A549 (cell line): ENCODE results near the gene BANP. TPM values are rescaled to one million over a fixed set of nuclear protein-coding genes. Genes with fewer than 3 reads are reported as not detected.

Experiments
- ATAC-seq, 2 experiments: fragments of 200-7000 bp in 1 of 2; fragments of >200 bp in 1 of 2; cut with Nextera tagmentation in 1 of 2; cut with Tn5 transposase in 1 of 2; 3 replicates each; pipeline versions ENCODE4 v1.8.0 to v1.9.1; 2018 to 2020; ENCODE audit warnings: mild to moderate bottlenecking in 1 of 2, moderate library complexity in 1 of 2
- CTCF ChIA-PET: fragments of 300-600 bp; sonication (Branson Sonifier 250); formaldehyde crosslinking; extraction: SDS; loops from one replicate; lab custom pipeline; 2021; ENCODE audit warnings: antibody characterized with exemption, inconsistent platforms; lab: Yijun Ruan, JAX
- POLR2A ChIA-PET: fragments of 350-600 bp; formaldehyde crosslinking; extraction: SDS; loops from one replicate; lab custom pipeline; 2021; ENCODE audit warnings: antibody characterized with exemption, inconsistent platforms; lab: Yijun Ruan, JAX
- DNase-seq, 2 experiments: peaks; one replicate each; pipeline versions ENCODE4 v3.0.0 to v3.0.0-alpha.2; 2011 to 2016; ENCODE audit warnings: low read depth in 1 of 2, low spot score in 1 of 2
- FAIRE-seq: peaks from 2 replicates; lab custom pipeline; 2011; peaks lifted over from hg19 to GRCh38; lab: Jason Lieb, UNC
- H3K27ac ChIP-seq, 2 experiments: fragments of >200 bp; sonication (Bioruptor Twin); formaldehyde crosslinking; 3 replicates each; pipeline ENCODE4 v1.5.1; 2016 to 2017
- H3K4me1 ChIP-seq: fragments of >200 bp; sonication (Bioruptor Twin); formaldehyde crosslinking; 3 replicates; pipeline ENCODE4 v1.6.1; 2016
- H3K4me2 ChIP-seq: fragments of >200 bp; sonication (Bioruptor Twin); formaldehyde crosslinking; 3 replicates; pipeline ENCODE4 v1.6.1; 2016
- H3K4me3 ChIP-seq: fragments of >200 bp; sonication (Bioruptor Twin); formaldehyde crosslinking; 3 replicates; pipeline ENCODE4 v1.5.1; 2016
- H3K9me3 ChIP-seq: fragments of >200 bp; sonication (Bioruptor Twin); formaldehyde crosslinking; 3 replicates; pipeline ENCODE4 v1.6.1; 2016
- BHLHE40 ChIP-seq: IDR thresholded peaks from 2 replicates; pipeline ENCODE4 v1.6.1; 2012; ENCODE audit warnings: low read depth, low read length, inconsistent platforms
- CBX2 ChIP-seq: fragments of 200-600 bp; sonication (generic); IDR thresholded peaks from 2 replicates; pipeline ENCODE4 v1.6.1; 2016; ENCODE audit warnings: low read depth, mild to moderate bottlenecking, borderline replicate concordance
- CBX8 ChIP-seq: fragments of 200-600 bp; sonication (generic); IDR thresholded peaks from 2 replicates; pipeline ENCODE4 v1.6.1; 2016
- CHD4 ChIP-seq: fragments of 200-600 bp; sonication (generic); IDR thresholded peaks from 2 replicates; pipeline ENCODE4 v1.6.1; 2016; ENCODE audit warnings: antibody characterized with exemption, mild to moderate bottlenecking, borderline replicate concordance
- EHF ChIP-seq: fragments of 250-450 bp; sonication (Bioruptor Pico); IDR thresholded peaks from 2 replicates; pipeline ENCODE4 v1.5.0; 2020; ENCODE audit warnings: mild to moderate bottlenecking
- EP300 ChIP-seq, 2 experiments: fragments of >200 bp; sonication (Bioruptor Twin); formaldehyde crosslinking; IDR thresholded peaks; 2 replicates in 1 of 2; 3 replicates in 1 of 2; pipeline ENCODE4 v1.6.1; 2016 to 2017
- FOSL2 ChIP-seq, 2 experiments: fragments of 450-650 bp in 1 of 2; fragments of >200 bp in 1 of 2; sonication (Bioruptor Twin) in 1 of 2; formaldehyde crosslinking; IDR thresholded peaks; 2 replicates each; pipeline versions ENCODE4 v1.5.0 to v1.6.1; 2016 to 2020; ENCODE audit warnings: mild to moderate bottlenecking in 1 of 2, moderate library complexity in 1 of 2
- HEYL ChIP-seq: fragments of 250-450 bp; sonication (Bioruptor Pico); IDR thresholded peaks from 2 replicates; pipeline ENCODE4 v1.8.0; 2021; ENCODE audit warnings: mild to moderate bottlenecking, moderate library complexity
- HOXA7 ChIP-seq: fragments of 250-450 bp; sonication (Bioruptor Pico); IDR thresholded peaks from 2 replicates; pipeline ENCODE4 v1.5.0; 2020; ENCODE audit warnings: mild to moderate bottlenecking, moderate library complexity
- HOXB13 ChIP-seq: fragments of 250-450 bp; sonication (Bioruptor Pico); IDR thresholded peaks from 2 replicates; pipeline ENCODE4 v1.5.0; 2020; ENCODE audit warnings: low read depth, mild to moderate bottlenecking, moderate library complexity
- JUNB ChIP-seq: fragments of >200 bp; sonication (Bioruptor Twin); formaldehyde crosslinking; IDR thresholded peaks from 2 replicates; pipeline ENCODE4 v1.6.1; 2016
- KDM1A ChIP-seq: fragments of 200-600 bp; sonication (generic); IDR thresholded peaks from 2 replicates; pipeline ENCODE4 v1.6.1; 2016; ENCODE audit warnings: low read depth, mild to moderate bottlenecking
- MYC ChIP-seq: IDR thresholded peaks from 2 replicates; pipeline ENCODE4 v1.6.1; 2012; ENCODE audit warnings: mild to moderate bottlenecking, inconsistent platforms, low read length, improper control_type of control experiment, borderline replicate concordance
- NPAS2 ChIP-seq: fragments of 250-450 bp; sonication (Bioruptor Pico); IDR thresholded peaks from 2 replicates; pipeline ENCODE4 v1.8.0; 2022; ENCODE audit warnings: mild to moderate bottlenecking, moderate library complexity, borderline replicate concordance
- NR3C1 ChIP-seq: fragments of >200 bp; sonication (Bioruptor Twin); formaldehyde crosslinking; IDR thresholded peaks from 3 replicates; pipeline ENCODE4 v1.6.1; 2017
- RAD21 ChIP-seq, 2 experiments: fragments of >200 bp in 1 of 2; sonication (Bioruptor Twin) in 1 of 2; formaldehyde crosslinking in 1 of 2; IDR thresholded peaks in 1 of 2; conservative IDR thresholded peaks in 1 of 2; 2 replicates in 1 of 2; 3 replicates in 1 of 2; pipeline ENCODE4 v1.6.1; 2012 to 2018; ENCODE audit warnings: inconsistent platforms in 1 of 2
- RARB ChIP-seq: fragments of 250-450 bp; sonication (Bioruptor Pico); IDR thresholded peaks from 2 replicates; pipeline ENCODE4 v1.8.0; 2021; ENCODE audit warnings: mild to moderate bottlenecking, moderate library complexity
- RCOR1 ChIP-seq: fragments of 150-350 bp; IDR thresholded peaks from 2 replicates; pipeline ENCODE4 v1.6.1; 2014; ENCODE audit warnings: antibody characterized with exemption, low read length, low read depth
- RFX5 ChIP-seq: fragments of 450-650 bp; IDR thresholded peaks from 2 replicates; pipeline ENCODE4 v1.7.1; 2014; ENCODE audit warnings: antibody characterized with exemption, mild to moderate bottlenecking, moderate library complexity
- SMC3 ChIP-seq: fragments of >200 bp; sonication (Bioruptor Twin); formaldehyde crosslinking; IDR thresholded peaks from 3 replicates; pipeline ENCODE4 v1.6.1; 2018; ENCODE audit warnings: inconsistent platforms
- SREBF2 ChIP-seq: fragments of 450-650 bp; IDR thresholded peaks from 2 replicates; pipeline ENCODE4 v1.6.1; 2014; ENCODE audit warnings: mild to moderate bottlenecking, moderate library complexity
- ZC3H11A ChIP-seq: fragments of 450-650 bp; IDR thresholded peaks from 2 replicates; pipeline ENCODE4 v1.6.1; 2014; ENCODE audit warnings: antibody characterized with exemption, mild to moderate bottlenecking
- ZNF302 ChIP-seq: fragments of 250-450 bp; sonication (Bioruptor Pico); IDR thresholded peaks from 2 replicates; pipeline ENCODE4 v1.9.0; 2021; ENCODE audit warnings: inconsistent platforms, mild to moderate bottlenecking, moderate library complexity
- WGBS: methylation state at CpG from one replicate; pipeline ENCODE4 v1.1.6; 2017; ENCODE audit errors: missing lambda C conversion rate; 5-methylcytosine and 5-hydroxymethylcytosine counted together
- polyA plus RNA-seq, 4 experiments: library from polyadenylated mRNA; depleted of rRNA in 3 of 4; stranded (reverse); fragments of >200 nt; fragmentation: RNase III in 1 of 4; extraction: RNeasy Plus Mini Kit Qiagen cat#74134 plus additional on column Dnase treatment in 1 of 4; gene quantifications; 2 replicates in 3 of 4; 3 replicates in 1 of 4; pipeline ENCODE4 v1.2.3, GENCODE V29; 2011 to 2017
- TF ChIP-seq, protein P1 (sequence below): fragments of 200-600 bp; sonication (generic); IDR thresholded peaks from 2 replicates; pipeline ENCODE4 v1.6.1; 2016; ENCODE audit warnings: antibody characterized with exemption, mild to moderate bottlenecking, moderate library complexity
- TF ChIP-seq, protein P2 (sequence below): IDR thresholded peaks from 2 replicates; pipeline ENCODE4 v1.6.1; 2012; ENCODE audit warnings: low read depth, borderline replicate concordance
- TF ChIP-seq, protein P3 (sequence below): fragments of 250-450 bp; sonication (Bioruptor Pico); IDR thresholded peaks from 2 replicates; pipeline ENCODE4 v1.5.0; 2021; ENCODE audit warnings: mild to moderate bottlenecking, moderate library complexity, borderline replicate concordance
- TF ChIP-seq, protein P4 (sequence below): IDR thresholded peaks from 2 replicates; pipeline ENCODE4 v1.6.1; 2012

Gene BANP
- polyA plus RNA-seq, 2 of the 4 experiments (the other 2 are of a cell fraction), result 17.1 to 17.2 TPM

DNA sequence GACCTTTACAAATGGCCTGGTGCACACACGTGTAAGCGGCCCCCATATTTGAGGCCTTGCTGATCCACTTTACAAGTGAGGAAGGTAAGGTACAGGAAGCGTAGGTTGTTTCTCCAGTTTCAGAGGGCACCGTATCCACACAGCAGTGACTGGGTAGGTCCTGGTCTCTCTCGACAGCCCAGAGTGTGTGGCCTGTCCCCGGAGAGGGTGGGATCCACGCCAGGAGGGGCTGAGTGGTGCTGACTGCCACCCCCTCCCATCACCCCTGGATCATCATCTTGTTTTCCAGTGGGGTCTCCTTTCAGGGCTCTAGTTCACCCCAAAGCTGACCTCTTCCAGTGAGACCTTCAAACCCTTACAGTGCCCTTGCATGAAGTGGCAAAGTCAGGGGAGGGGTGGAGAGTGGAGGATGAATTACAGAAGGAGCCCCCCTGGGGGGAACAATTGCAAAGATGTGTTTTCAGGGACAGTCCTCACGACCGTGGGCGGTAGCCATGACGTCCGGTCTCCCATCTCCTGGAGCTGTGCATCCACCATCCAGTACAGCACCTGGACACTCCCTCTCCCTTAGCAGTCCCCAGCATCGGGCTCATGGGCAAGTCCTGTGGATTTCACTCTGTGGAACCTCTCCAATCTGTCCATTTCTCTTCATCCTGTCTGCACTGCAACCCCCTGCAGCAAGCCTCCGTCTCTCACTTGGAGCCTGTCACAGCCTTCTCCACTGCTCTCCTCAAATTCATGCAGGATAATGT is 4.5 kb upstream of the BANP start:
- Histone ChIP-seq H3K4me1 (no peaks in the 10 kb centered on the region), H3K4me2 (no peak overlapping the region), H3K4me3 (no peak overlapping the region), H3K9me3 (no peaks in the 10 kb centered on the region), H3K27ac (no peak overlapping the region)
- FAIRE-seq (no peak), DNase-seq (no peak), ATAC-seq (no peak)
- TF ChIP-seq HEYL (CRISPR knock-in tag) (no peak), RFX5 (no peak), RAD21 (conservative IDR thresholded peaks at IDR 0.05 in 1 of 2, IDR thresholded peaks at IDR 0.05 in 1 of 2) (no peak), ZC3H11A (no peak), NR3C1 (no peak), BHLHE40 (no peak), HOXB13 (CRISPR knock-in tag) (no peak), RARB (CRISPR knock-in tag) (no peak), KDM1A (no peak), JUNB (no peak), SREBF2 (no peak), CBX8 (no peak), CBX2 (no peak), NPAS2 (no peak), EHF (CRISPR knock-in tag) (no peak), MYC (no peak), SMC3 (no peak)
- TF ChIP-seq, protein P1, sequence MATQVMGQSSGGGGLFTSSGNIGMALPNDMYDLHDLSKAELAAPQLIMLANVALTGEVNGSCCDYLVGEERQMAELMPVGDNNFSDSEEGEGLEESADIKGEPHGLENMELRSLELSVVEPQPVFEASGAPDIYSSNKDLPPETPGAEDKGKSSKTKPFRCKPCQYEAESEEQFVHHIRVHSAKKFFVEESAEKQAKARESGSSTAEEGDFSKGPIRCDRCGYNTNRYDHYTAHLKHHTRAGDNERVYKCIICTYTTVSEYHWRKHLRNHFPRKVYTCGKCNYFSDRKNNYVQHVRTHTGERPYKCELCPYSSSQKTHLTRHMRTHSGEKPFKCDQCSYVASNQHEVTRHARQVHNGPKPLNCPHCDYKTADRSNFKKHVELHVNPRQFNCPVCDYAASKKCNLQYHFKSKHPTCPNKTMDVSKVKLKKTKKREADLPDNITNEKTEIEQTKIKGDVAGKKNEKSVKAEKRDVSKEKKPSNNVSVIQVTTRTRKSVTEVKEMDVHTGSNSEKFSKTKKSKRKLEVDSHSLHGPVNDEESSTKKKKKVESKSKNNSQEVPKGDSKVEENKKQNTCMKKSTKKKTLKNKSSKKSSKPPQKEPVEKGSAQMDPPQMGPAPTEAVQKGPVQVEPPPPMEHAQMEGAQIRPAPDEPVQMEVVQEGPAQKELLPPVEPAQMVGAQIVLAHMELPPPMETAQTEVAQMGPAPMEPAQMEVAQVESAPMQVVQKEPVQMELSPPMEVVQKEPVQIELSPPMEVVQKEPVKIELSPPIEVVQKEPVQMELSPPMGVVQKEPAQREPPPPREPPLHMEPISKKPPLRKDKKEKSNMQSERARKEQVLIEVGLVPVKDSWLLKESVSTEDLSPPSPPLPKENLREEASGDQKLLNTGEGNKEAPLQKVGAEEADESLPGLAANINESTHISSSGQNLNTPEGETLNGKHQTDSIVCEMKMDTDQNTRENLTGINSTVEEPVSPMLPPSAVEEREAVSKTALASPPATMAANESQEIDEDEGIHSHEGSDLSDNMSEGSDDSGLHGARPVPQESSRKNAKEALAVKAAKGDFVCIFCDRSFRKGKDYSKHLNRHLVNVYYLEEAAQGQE, result no peak
- TF ChIP-seq, protein P2, sequence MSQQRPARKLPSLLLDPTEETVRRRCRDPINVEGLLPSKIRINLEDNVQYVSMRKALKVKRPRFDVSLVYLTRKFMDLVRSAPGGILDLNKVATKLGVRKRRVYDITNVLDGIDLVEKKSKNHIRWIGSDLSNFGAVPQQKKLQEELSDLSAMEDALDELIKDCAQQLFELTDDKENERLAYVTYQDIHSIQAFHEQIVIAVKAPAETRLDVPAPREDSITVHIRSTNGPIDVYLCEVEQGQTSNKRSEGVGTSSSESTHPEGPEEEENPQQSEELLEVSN, result no peak
- TF ChIP-seq, protein P3, sequence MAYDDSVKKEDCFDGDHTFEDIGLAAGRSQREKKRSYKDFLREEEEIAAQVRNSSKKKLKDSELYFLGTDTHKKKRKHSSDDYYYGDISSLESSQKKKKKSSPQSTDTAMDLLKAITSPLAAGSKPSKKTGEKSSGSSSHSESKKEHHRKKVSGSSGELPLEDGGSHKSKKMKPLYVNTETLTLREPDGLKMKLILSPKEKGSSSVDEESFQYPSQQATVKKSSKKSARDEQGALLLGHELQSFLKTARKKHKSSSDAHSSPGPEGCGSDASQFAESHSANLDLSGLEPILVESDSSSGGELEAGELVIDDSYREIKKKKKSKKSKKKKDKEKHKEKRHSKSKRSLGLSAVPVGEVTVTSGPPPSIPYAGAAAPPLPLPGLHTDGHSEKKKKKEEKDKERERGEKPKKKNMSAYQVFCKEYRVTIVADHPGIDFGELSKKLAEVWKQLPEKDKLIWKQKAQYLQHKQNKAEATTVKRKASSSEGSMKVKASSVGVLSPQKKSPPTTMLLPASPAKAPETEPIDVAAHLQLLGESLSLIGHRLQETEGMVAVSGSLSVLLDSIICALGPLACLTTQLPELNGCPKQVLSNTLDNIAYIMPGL, result no peak
- WGBS, result 72% methylated on average over 14 of the region's 14 CpGs
- POLR2A ChIA-PET, result no interaction called here
- CTCF ChIA-PET, result no interaction called here

DNA sequence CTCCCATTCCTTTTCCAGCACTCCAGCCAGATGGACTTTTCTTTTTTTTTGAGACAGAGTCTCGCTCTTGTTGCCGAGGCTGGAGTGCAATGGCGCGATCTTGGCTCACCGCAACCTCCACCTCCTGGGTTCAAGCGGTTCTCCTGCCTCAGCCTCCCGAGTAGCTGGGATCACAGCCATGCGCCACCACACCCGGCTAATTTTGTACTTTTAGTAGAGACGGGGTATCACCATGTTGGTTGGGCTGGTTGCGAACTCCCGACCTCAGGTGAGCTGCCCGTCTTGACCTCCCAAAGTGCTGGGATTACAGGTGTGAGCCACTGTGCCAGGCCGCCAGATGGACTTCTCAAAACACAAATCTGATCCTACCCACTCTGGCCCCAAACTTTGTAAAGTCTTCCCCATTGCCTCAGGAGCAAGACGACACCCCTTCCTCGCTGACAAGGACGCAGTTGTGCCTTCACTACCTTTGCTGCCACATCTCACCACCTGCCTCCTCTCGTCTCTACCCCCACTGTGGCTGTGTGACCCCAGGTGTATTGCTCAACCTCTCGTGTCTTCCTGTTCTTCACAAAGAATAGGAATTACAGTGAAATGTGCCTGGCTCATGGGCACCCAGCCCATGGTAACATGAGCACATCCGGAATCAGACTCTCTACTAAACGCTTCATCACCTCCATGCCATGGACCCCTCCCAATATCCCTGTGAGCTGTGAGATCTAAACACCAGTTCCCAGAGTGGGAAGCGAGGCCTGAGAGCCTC is 3.7 kb upstream of the BANP start:
- Histone ChIP-seq H3K4me1 (peaks cover 4% of the 10 kb centered on the region), H3K4me2 (no peak overlapping the region), H3K9me3 (no peaks in the 10 kb centered on the region), H3K27ac (no peak overlapping the region), H3K4me3 (no peak overlapping the region)
- ChIA-PET POLR2A (no interaction called here), CTCF (no interaction called here)
- no peak for ATAC-seq
- FAIRE-seq, result no peak
- TF ChIP-seq, protein P4, sequence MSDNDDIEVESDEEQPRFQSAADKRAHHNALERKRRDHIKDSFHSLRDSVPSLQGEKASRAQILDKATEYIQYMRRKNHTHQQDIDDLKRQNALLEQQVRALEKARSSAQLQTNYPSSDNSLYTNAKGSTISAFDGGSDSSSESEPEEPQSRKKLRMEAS, result no peak
- TF ChIP-seq RARB (CRISPR knock-in tag), result no peak
- TF ChIP-seq, protein P3, result no peak
- no peak for TF ChIP-seq ZNF302 (CRISPR knock-in tag)
- TF ChIP-seq RCOR1, result no peak
- TF ChIP-seq HOXA7, result no peak
- no peak for TF ChIP-seq HEYL (CRISPR knock-in tag)
- no peak for TF ChIP-seq FOSL2 (IDR thresholded peaks at IDR 0.05)
- TF ChIP-seq FOSL2 (CRISPR knock-in tag; IDR thresholded peaks at IDR 0.05), result no peak
- TF ChIP-seq EP300 (IDR thresholded peaks at IDR 0.05), result no peak
- no peak for TF ChIP-seq EHF (CRISPR knock-in tag)
- no peak for TF ChIP-seq CHD4
- TF ChIP-seq SREBF2, result no peak
- no peak for DNase-seq
- WGBS, result 89% methylated on average over 22 of the region's 22 CpGs
